Epithelial cell of prostate (primary cell): Measurements from ENCODE around the gene ACTR1B.
"Not testable (repeated sequence)": the region's sequence is repeated elsewhere in the genome, so short reads cannot be mapped to it uniquely, and the experiment has no call there.

Experiments
- DNase-seq: peaks from one replicate; pipeline ENCODE4 v3.0.0-alpha.2; 2011; ENCODE audit warnings: low read depth, low spot score
- H3K27ac ChIP-seq: fragments of 450-650 bp; 2 replicates; pipeline ENCODE4 v1.5.1; 2017; ENCODE audit warnings: mild to moderate bottlenecking

The ACTR1B gene

GRCh38 chr2:97663962-97664635, at the start of gene ACTR1B:
Gene ACTR1B, minus strand, starts transcription at chr2:97664044. Its CDS starts 154 bp downstream, at chr2:97663890.
- peak within 1 kb of the TSS; percentile 93 for H3K27ac ChIP-seq
- DNase-seq: peak; percentile 86

- no peak overlapping the region for H3K27ac ChIP-seq
- no peak for DNase-seq
These were observed 49.0 kb upstream of the ACTR1B start for GRCh38 chr2:97712693-97713295.

GRCh38 chr2:97712175-97712574, 48.3 kb upstream of the ACTR1B start:
- not testable (repeated sequence) for H3K27ac ChIP-seq, DNase-seq

GRCh38 chr2:97711394-97711711, 47.5 kb upstream of the ACTR1B start:
- no peak for DNase-seq

GRCh38 chr2:97708608-97709007, 44.8 kb upstream of the ACTR1B start:
- H3K27ac ChIP-seq: no peak overlapping the region
- no peak for DNase-seq

More at GRCh38 chr2:97711394-97711711, 47.5 kb upstream of the ACTR1B start:
- H3K27ac ChIP-seq: no peak overlapping the region

GRCh38 chr2:97708048-97708380, 44.2 kb upstream of the ACTR1B start:
- no peak for DNase-seq
- no peak overlapping the region for H3K27ac ChIP-seq

- H3K27ac ChIP-seq: no peak overlapping the region
These were observed 43.7 kb upstream of the ACTR1B start for GRCh38 chr2:97707362-97708047.

GRCh38 chr2:97706708-97707345, 43.0 kb upstream of the ACTR1B start:
- no peak for DNase-seq
- H3K27ac ChIP-seq: no peak overlapping the region

More at GRCh38 chr2:97707362-97708047, 43.7 kb upstream of the ACTR1B start:
- DNase-seq: no peak

- DNase-seq: no peak
- H3K27ac ChIP-seq: no peak overlapping the region
These were observed 42.3 kb upstream of the ACTR1B start for GRCh38 chr2:97706112-97706511.

- H3K27ac ChIP-seq: no peak overlapping the region
- DNase-seq: no peak
These were observed 41.1 kb upstream of the ACTR1B start for GRCh38 chr2:97704989-97705388.

GRCh38 chr2:97703741-97704140, 39.9 kb upstream of the ACTR1B start:
- no peak for DNase-seq

GRCh38 chr2:97702731-97703470, 39.1 kb upstream of the ACTR1B start:
- no peak overlapping the region for H3K27ac ChIP-seq
- no peak for DNase-seq

More at GRCh38 chr2:97703741-97704140, 39.9 kb upstream of the ACTR1B start:
- H3K27ac ChIP-seq: no peak overlapping the region

GRCh38 chr2:97701851-97702465, 38.1 kb upstream of the ACTR1B start:
- no peak for DNase-seq
- H3K27ac ChIP-seq: no peak overlapping the region

GRCh38 chr2:97701186-97701585, 37.3 kb upstream of the ACTR1B start:
- no peak for DNase-seq
- H3K27ac ChIP-seq: no peak overlapping the region

GRCh38 chr2:97699765-97700444, 36.1 kb upstream of the ACTR1B start:
- no peak overlapping the region for H3K27ac ChIP-seq
- DNase-seq: no peak

- DNase-seq: no peak
These were observed 34.7 kb upstream of the ACTR1B start for GRCh38 chr2:97698530-97698929.

GRCh38 chr2:97697252-97698235, 33.7 kb upstream of the ACTR1B start:
- DNase-seq: no peak
- no peak overlapping the region for H3K27ac ChIP-seq

More at GRCh38 chr2:97698530-97698929, 34.7 kb upstream of the ACTR1B start:
- H3K27ac ChIP-seq: no peak overlapping the region

- DNase-seq: no peak
- no peak overlapping the region for H3K27ac ChIP-seq
These were observed 31.9 kb upstream of the ACTR1B start for GRCh38 chr2:97695744-97696143.
